ENCODE results near the gene GRM5.

Gene GRM5

DNA sequence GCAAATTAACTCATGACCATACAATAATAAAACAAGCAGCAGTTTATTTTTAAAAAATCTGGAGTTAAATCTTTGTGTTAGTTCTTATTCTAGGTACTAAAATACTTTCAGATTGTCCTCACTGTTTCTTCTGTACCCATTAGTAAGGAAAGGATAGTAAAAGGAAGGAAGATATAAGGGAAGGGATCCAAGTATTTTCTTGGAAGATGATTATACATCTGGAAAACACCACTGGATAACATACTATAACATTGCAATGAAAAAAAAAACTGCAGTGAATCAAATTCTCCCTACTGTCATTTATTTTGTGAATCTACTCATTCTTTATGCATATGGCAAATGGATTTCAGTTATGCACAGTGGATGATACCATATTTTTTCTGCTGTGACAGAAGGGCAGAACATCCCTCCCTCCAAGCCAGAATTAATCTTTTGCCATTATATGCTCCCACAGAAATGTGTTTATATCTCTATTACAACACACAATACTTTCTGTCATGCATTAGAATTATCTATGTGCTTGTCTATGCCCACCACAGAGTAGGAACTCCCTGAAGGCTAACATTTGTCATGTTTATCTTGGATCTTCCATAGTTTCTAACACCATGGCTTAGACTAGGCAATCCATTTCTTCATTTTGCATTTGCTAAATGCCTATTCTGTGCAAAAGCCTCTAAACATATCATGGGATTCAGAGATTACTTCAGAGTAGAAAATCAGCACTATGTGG, 446.0 kb downstream of the GRM5 start:
- Histone ChIP-seq H3K27me3 (ENCODE audit: low read depth, low read length) (no peaks in the 10 kb centered on the region), H3K79me2 (ENCODE audit: low read length) (no peaks in the 10 kb centered on the region), H3K9ac (ENCODE audit: low read length) (no peak overlapping the region), H2AFZ (ENCODE audit: low read depth, low read length) (no peak overlapping the region), H3K36me3 (replicated peaks; ENCODE audit: low read depth, low read length) (no peaks in the 10 kb centered on the region), H3K27ac (ENCODE audit: low read length) (no peak overlapping the region), H3K4me3 (ENCODE audit: low read length) (no peak overlapping the region), H3K4me1 (ENCODE audit: low read length) (peaks cover 8% of the 10 kb centered on the region), H3K4me2 (ENCODE audit: low read length) (no peak overlapping the region), H3K9me3 (ENCODE audit: insufficient read depth, low read length) (no peaks in the 10 kb centered on the region), H4K20me1 (ENCODE audit: insufficient read depth, low read length) (no peaks in the 10 kb centered on the region)
- TF ChIP-seq, protein P1, sequence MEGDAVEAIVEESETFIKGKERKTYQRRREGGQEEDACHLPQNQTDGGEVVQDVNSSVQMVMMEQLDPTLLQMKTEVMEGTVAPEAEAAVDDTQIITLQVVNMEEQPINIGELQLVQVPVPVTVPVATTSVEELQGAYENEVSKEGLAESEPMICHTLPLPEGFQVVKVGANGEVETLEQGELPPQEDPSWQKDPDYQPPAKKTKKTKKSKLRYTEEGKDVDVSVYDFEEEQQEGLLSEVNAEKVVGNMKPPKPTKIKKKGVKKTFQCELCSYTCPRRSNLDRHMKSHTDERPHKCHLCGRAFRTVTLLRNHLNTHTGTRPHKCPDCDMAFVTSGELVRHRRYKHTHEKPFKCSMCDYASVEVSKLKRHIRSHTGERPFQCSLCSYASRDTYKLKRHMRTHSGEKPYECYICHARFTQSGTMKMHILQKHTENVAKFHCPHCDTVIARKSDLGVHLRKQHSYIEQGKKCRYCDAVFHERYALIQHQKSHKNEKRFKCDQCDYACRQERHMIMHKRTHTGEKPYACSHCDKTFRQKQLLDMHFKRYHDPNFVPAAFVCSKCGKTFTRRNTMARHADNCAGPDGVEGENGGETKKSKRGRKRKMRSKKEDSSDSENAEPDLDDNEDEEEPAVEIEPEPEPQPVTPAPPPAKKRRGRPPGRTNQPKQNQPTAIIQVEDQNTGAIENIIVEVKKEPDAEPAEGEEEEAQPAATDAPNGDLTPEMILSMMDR (IDR thresholded peaks at IDR 0.05; ENCODE audit: low read depth, low read length): no peak
- TF ChIP-seq EZH2phosphoT487 (IDR thresholded peaks at IDR 0.05; ENCODE audit: low read depth): no peak

DNA sequence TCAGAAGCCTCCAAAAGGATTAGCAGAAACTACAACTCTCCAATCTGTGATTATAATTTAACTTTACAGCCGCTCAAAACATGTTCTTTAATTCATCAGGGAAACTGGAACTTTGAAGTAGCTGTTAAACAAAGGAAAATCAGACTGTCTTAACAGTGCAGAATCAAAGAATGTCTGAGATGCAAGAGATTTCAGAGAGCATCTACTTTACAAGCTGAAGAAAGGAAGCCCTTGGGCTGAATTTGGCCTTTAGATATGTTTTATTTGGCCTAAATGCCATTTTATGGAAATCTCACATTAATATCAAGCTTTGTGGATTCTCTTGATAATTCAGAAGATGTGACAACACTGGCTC, 446.7 kb downstream of the GRM5 start:
- Histone ChIP-seq H3K79me2 (ENCODE audit: low read length) (no peaks in the 10 kb centered on the region), H3K4me2 (ENCODE audit: low read length) (no peak overlapping the region), H3K27ac (ENCODE audit: low read length) (no peak overlapping the region), H3K4me3 (ENCODE audit: low read length) (no peak overlapping the region), H3K4me1 (ENCODE audit: low read length) (peaks cover 8% of the 10 kb centered on the region), H3K36me3 (replicated peaks; ENCODE audit: low read depth, low read length) (no peaks in the 10 kb centered on the region), H3K27me3 (ENCODE audit: low read depth, low read length) (no peaks in the 10 kb centered on the region), H3K9ac (ENCODE audit: low read length) (no peak overlapping the region), H3K9me3 (ENCODE audit: insufficient read depth, low read length) (no peaks in the 10 kb centered on the region), H2AFZ (ENCODE audit: low read depth, low read length) (no peak overlapping the region), H4K20me1 (ENCODE audit: insufficient read depth, low read length) (no peaks in the 10 kb centered on the region)
- TF ChIP-seq, protein P1 (IDR thresholded peaks at IDR 0.05; ENCODE audit: low read depth, low read length): no peak
- TF ChIP-seq EZH2phosphoT487 (IDR thresholded peaks at IDR 0.05; ENCODE audit: low read depth): no peak

DNA sequence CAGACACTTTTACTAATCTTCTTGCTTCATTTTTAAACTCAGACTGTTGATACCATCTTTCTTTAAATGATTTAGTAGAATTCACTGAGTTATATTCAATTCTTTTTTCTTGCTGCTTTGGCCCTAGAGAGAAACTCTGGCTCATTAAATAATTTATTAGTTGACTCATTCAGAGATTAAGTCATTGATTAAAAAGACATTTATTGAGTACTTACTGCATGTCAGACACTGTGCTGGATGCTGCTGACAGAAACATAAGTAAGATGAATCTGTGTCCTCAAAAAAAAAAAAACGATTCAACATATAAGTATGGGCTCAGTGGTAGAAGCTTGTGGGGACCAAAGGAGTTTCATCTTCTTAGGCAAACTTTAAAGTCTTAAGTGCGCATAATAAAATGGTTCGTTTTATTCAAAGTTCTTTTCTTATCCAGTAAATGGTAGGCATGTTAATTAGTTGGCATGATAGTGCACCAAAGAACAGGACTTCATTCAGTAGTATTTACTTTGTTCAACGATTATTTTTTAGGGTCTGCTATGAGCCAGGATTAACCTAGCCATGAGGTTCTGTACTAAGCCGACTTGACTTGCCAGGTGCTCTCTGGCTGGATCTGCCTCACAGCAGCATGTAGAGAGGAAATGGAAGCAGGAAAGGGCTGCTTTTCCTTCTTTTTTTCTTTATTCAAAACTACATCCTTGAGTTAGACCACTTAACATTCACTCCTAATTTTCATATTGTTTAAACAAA, 447.3 kb downstream of the GRM5 start:
- H3K36me3 ChIP-seq (replicated peaks; ENCODE audit: low read depth, low read length): no peaks in the 10 kb centered on the region
- H3K9ac ChIP-seq (ENCODE audit: low read length): no peak overlapping the region
- no peak overlapping the region for H3K27ac ChIP-seq (ENCODE audit: low read length)
- no peak overlapping the region for H2AFZ ChIP-seq (ENCODE audit: low read depth, low read length)
- no peak overlapping the region for H3K4me3 ChIP-seq (ENCODE audit: low read length)
- H3K4me1 ChIP-seq (ENCODE audit: low read length): peaks cover 8% of the 10 kb centered on the region
- TF ChIP-seq, protein P1 (IDR thresholded peaks at IDR 0.05; ENCODE audit: low read depth, low read length): no peak
- no peak for TF ChIP-seq EZH2phosphoT487 (IDR thresholded peaks at IDR 0.05; ENCODE audit: low read depth)
- no peaks in the 10 kb centered on the region for H3K9me3 ChIP-seq (ENCODE audit: insufficient read depth, low read length)
- no peaks in the 10 kb centered on the region for H4K20me1 ChIP-seq (ENCODE audit: insufficient read depth, low read length)
- no peak overlapping the region for H3K4me2 ChIP-seq (ENCODE audit: low read length)
- no peaks in the 10 kb centered on the region for H3K27me3 ChIP-seq (ENCODE audit: low read depth, low read length)
- no peaks in the 10 kb centered on the region for H3K79me2 ChIP-seq (ENCODE audit: low read length)

DNA sequence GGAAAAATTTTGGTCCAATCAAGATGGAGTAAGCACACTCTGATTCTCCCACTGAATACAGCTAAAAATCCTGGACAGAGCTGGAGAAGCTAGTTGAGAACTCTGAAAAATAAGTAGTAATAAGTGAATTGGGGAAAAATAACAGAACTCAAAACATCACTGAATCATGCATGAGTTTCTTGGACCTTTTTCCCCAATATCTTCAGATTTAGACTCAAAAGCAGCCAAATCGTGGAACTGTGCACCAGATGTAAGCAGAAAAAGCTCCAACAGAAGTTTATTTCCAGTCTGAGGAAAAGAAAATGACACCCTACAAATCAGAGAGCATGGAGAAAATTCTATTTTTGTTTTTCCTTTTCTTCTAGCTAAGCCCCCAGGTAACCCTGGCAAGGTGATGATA, 448.6 kb downstream of the GRM5 start:
- no peaks in the 10 kb centered on the region for H4K20me1 ChIP-seq (ENCODE audit: insufficient read depth, low read length)
- no peaks in the 10 kb centered on the region for H3K27me3 ChIP-seq (ENCODE audit: low read depth, low read length)
- H3K4me1 ChIP-seq (ENCODE audit: low read length): peaks cover 8% of the 10 kb centered on the region
- no peak overlapping the region for H2AFZ ChIP-seq (ENCODE audit: low read depth, low read length)
- no peak for TF ChIP-seq EZH2phosphoT487 (IDR thresholded peaks at IDR 0.05; ENCODE audit: low read depth)
- TF ChIP-seq, protein P1 (IDR thresholded peaks at IDR 0.05; ENCODE audit: low read depth, low read length): no peak
- no peaks in the 10 kb centered on the region for H3K36me3 ChIP-seq (replicated peaks; ENCODE audit: low read depth, low read length)
- no peak overlapping the region for H3K4me3 ChIP-seq (ENCODE audit: low read length)
- no peak overlapping the region for H3K9ac ChIP-seq (ENCODE audit: low read length)
- no peaks in the 10 kb centered on the region for H3K9me3 ChIP-seq (ENCODE audit: insufficient read depth, low read length)
- H3K27ac ChIP-seq (ENCODE audit: low read length): no peak overlapping the region
- no peak overlapping the region for H3K4me2 ChIP-seq (ENCODE audit: low read length)
- no peaks in the 10 kb centered on the region for H3K79me2 ChIP-seq (ENCODE audit: low read length)
